NCI-H187 treated with DMSO at 0.1 percent for 48 hours (cell line): ENCODE results near the gene GNAO1.
"Not testable (repeated sequence)": the region's sequence is repeated elsewhere in the genome, so short reads cannot be mapped to it uniquely, and the experiment has no call there.

Experiments used
- DNase-seq: peaks from one replicate; lab custom pipeline; 2025; lab: John Stamatoyannopoulos, UW

GNAO1 gene

DNA sequence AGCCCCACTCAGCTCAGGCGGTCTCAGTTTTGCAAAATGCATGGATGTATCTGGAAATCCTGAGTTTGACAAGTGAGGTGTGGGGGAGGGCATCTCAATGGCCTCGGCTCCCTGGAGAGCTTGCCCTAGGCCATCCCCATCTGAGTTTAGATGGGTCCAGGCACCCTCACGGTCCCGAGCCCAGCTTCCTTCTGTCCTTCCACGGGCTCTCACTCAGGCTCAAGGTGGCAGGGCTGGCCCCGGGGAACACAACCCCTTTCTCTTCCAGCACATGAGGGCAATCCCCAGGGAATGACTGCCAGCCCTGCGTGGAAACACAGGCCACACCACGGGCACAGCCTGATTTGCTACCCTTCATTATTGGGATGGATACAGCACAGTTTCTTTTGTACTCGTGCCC, 175.7 kb downstream of the GNAO1 start:
- no peak for DNase-seq

DNA sequence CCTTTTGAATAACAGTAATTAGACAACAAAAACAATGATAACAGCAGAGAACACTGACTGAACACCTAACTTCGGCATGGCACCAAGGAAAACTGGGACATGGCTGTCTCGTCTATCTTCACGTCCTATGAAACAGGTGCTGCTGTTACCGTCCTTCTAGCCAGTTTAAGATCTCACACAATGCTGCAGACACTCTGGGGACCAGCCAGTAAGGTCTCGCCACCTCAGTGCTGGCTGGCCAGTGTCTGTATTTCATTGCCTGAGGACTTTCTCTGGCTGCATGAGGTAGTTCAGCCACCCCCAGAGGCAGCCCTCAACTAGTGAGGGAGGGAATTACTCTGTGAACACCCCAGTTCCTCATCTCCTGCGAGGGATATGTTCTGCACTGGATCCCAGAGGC, 176.5 kb downstream of the GNAO1 start:
- no peak for DNase-seq

DNA sequence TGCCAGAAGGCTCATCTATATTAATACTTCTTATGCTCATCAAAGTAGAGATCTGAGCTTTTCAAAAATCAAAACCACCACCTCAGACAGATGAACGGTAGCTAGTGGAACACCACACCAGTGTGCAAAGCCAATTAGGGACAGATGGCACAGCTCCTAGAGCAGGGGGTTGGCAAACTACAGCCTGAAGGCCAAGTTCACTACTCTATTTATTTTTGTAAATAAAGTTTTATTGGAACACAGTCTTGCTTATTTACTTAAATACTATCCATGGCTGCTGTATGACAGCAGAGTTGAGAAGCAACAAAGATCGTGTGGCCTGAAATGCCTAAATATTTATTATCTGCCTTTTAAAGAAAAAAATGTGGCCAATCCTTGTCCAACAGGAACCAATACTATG, 177.3 kb downstream of the GNAO1 start:
- DNase-seq: no peak

GRCh38 chr16:56369202-56369601, 177.9 kb downstream of the GNAO1 start:
- DNase-seq: no peak

DNA sequence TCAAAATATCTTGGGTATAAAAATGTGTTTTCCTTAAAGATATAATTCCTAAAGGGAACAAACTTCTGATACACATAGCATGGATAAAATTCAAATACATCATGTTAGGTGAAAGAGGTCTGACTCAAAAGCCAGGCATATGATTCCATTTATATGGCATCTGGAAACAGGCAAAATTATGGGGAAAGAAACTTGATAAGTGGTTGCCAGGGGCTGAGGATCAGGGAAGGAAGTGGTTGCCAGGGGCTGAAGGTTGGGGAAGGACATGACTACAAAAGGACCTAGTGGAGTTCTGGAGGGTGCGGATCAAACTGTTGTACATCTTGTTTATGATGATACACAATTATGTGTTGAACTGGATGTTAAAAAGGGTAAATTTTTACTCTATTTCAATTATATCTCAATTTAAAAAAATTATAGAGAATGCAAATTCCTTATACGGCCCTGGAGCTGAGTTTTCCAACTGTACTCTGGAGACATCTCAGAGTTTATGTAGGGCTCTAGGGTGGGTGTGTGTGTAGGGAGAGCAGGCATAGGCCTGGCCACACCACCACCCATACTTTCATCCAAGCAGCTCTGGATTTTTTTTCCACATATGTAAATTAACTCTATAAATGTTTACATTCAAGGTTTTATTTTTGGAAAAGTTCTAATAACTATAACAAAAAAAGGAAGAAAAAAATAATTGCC, 179.0 kb downstream of the GNAO1 start:
- no peak for DNase-seq

DNA sequence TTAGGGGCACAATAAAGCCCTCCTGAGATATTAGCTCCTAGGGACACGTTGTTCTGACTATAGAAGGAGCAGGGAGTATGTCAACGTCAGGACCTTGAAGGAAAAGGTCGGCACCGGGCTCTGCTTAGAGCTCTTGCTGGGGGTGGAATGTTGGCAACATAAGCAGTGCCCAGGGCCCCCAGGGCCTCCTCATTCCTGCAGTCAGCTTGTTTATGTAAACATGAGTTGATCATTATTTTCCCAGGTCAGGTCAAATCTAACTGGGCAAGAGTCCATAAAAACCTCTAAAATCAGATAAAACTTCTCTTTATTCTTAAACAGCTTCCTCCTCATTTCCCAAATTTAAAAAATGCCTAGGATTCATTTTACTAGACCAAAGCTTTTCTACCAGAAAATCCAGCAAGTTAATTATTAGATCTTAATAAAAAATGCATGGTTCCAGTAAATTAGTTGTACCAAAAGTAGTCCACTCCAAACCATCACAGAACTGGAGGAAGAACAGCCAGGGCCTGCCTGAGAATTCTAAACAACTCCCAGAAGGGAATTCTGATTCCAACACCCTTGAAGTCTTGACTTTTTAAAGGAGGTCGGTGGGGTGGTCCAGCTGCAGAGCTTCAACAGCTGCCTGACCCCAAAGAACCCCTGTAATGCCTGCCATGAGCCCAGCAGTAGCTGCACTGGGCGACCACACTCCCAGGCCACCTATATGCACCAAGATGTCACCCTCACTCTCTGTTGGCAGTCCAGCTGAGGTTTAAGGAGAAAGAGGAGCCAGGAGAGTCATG, 179.8 kb downstream of the GNAO1 start:
- DNase-seq: no peak

- DNase-seq: no peak
Measured at GRCh38 chr16:56371660-56371937, 180.3 kb downstream of the GNAO1 start.

- no peak for DNase-seq
Measured at GRCh38 chr16:56372013-56372634, 180.8 kb downstream of the GNAO1 start.

DNA sequence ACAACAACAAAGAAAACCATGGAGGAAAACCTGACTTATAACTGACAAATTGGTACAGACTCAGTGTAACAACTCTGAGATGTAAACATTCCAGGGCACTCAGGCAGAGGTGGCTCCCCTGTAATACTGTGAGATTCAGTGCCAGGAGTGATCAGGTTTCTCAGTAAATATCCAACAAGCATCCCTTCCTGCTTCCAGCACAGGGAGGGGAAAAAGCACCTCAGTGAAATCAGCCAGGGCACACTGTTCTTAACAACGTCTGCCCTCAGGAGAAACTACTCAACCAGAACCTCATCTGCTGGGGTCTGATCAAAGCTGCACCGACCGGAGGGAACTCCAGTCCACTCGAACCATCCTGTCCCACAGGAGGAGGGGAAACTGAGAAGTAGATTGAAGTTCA, 181.7 kb downstream of the GNAO1 start:
- no peak for DNase-seq

DNA sequence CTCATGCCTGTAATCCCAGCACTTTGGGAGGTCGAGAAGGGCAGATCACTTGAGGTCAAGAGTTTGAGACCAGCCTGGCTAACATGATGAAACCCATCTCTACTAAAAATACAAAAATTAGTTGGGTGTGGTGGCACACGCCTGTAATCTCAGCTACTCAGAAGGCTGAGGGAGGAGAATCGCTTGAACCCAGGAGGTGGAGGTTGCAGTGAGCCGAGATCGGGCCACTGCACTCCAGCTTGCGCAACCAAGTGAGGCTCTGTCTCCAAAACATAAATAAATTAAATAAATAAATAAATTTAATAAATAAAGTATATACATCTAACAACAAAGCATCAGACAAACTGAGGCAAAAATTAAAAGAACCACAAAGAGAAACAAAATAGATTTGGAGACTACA, 184.5 kb downstream of the GNAO1 start:
- DNase-seq: not testable (repeated sequence)

DNA sequence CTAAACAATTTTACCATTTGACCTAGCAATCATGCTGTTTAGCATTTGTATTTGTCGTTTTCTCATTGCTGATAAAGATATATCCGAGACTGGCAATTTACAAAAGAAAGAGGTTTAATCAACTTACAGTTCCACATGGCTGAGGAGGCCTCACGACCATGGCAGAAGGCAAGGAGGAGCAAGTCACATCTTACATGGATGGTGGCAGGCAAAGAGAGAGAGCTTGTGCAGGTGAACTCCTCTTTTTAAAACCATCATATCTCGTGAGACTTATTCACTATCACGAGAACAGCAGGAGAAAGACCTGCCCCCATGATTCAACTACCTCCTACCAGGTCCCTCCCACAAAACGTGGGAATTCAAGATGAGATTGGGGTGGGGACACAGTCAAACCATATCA, 187.8 kb downstream of the GNAO1 start:
- DNase-seq: not testable (repeated sequence)

- DNase-seq: not testable (repeated sequence)
Measured at GRCh38 chr16:56380778-56381485, 189.6 kb downstream of the GNAO1 start.

GRCh38 chr16:56382459-56382858, 191.2 kb downstream of the GNAO1 start:
- DNase-seq: no peak

DNA sequence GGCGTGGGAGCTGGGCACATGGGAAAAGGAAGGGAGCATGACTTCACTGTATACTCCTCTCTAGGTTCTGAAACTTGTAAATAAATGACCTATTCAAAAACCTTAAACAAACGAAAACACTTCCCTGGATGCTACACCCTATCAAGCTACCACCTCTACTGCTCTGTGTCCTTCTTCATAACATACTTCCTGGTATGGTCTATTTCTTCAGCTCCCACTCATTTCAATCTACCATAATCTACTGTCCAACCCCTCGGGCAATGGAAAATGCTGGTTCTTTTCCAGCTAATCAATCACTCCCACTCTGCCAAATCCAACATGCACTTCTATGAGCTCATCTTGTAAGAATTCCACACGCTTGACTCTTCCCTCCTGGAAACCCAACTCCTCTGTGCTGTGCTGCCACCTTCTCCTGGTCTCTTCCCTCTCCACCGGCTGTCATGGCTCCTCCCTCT, 191.6 kb downstream of the GNAO1 start:
- DNase-seq: no peak

GRCh38 chr16:56384074-56384721, 192.9 kb downstream of the GNAO1 start:
- no peak for DNase-seq

- no peak for DNase-seq
Measured at GRCh38 chr16:56387396-56387795, 196.1 kb downstream of the GNAO1 start.

GRCh38 chr16:56388209-56388608, 196.9 kb downstream of the GNAO1 start:
- DNase-seq: no peak

DNA sequence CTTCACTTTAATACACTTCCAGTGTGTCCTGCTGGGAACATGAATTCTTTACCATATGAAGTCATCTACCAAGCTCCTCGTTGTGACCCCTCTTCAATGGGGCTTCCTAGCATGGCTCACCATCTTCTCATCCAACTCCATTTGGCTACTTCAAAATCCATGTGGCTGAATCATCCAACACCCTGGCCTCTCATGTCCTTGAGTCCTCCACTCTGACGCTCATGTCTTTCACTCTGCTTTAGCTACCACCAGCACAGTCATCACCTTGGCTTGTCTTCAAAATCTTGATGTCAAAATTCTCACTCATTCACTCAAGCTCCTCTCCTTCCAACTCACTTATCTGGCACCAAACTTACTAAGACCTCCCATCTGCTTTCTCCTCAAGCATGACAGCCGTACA, 198.3 kb downstream of the GNAO1 start:
- no peak for DNase-seq

DNA sequence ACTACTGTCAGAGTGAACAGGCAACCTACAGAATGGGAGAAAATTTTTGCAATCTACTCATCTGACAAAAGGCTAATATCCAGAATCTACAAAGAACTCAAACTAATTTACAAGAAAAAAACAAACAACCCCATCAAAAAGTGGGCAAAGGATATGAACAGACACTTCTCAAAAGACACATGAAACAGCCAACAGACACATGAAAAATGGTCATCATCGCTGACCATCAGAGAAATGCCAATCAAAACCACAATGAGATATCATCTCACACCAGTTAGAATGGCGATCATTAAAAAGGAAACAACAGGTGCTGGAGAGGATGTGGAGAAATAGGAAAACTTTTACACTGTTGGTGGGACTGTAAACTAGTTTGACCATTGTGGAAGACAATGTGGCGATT, 205.4 kb downstream of the GNAO1 start:
- DNase-seq: not testable (repeated sequence)

- no peak for DNase-seq
Measured at GRCh38 chr16:56399047-56399446, 207.8 kb downstream of the GNAO1 start.

- DNase-seq: no peak
Measured at GRCh38 chr16:56399486-56399885, 208.2 kb downstream of the GNAO1 start.

DNA sequence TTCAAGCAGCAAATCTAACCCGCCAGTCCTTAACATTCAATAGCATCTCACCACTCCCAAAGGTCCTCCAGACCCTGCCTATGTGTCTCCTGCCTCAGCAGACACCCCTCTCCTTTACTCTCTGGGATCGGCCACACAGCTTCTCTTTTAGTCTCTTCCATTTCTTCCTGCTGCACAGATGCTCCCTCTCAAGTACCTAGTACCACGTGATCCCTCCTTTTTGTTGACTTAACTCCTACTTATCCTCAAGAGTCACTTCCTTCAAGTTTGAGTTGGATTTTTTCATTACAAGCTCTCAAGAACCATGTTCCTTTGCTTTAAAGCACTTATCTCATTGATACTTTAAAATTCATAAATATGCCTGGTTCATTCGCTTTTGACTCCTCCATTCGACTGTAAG, 209.2 kb downstream of the GNAO1 start:
- DNase-seq: peak; percentile 25
